HEK293T (cell line): ENCODE measurements around the gene PEX5.
"Not testable (repeated sequence)": the region's sequence is repeated elsewhere in the genome, so short reads cannot be mapped to it uniquely, and the experiment has no call there.

Experiments
- CTCF ChIA-PET: fragments of 350-600 bp; formaldehyde crosslinking; extraction: SDS; loops from one replicate; lab custom pipeline; 2021; ENCODE audit warnings: antibody characterized with exemption, inconsistent platforms; lab: Yijun Ruan, JAX
- POLR2A ChIA-PET: fragments of 350-600 bp; formaldehyde crosslinking; extraction: SDS; loops from one replicate; lab custom pipeline; 2020; ENCODE audit warnings: antibody characterized with exemption, inconsistent platforms; lab: Yijun Ruan, JAX
- DNase-seq: peaks from one replicate; pipeline ENCODE4 v3.0.0; 2012; ENCODE audit warnings: mixed read lengths; ENCODE audit errors: extremely low spot score
- ARNT ChIP-seq: fragments of 450-650 bp; IDR thresholded peaks from 2 replicates; pipeline ENCODE4 v1.6.1; 2017; ENCODE audit warnings: mild to moderate bottlenecking
- BHLHE40 ChIP-seq: fragments of 450-650 bp; IDR thresholded peaks from 2 replicates; pipeline ENCODE4 v1.6.1; 2016; ENCODE audit warnings: mild to moderate bottlenecking, moderate library complexity, borderline replicate concordance
- CTBP1 ChIP-seq: fragments of 450-650 bp; IDR thresholded peaks from 2 replicates; pipeline ENCODE4 v1.6.1; 2016; ENCODE audit warnings: borderline replicate concordance
- ELF4 ChIP-seq: fragments of 450-650 bp; IDR thresholded peaks from 2 replicates; pipeline ENCODE4 v1.6.1; 2017; ENCODE audit warnings: antibody characterized with exemption
- FOXA1 ChIP-seq: fragments of 450-650 bp; IDR thresholded peaks from 2 replicates; pipeline ENCODE4 v1.6.1; 2016; ENCODE audit warnings: mild to moderate bottlenecking
- FOXK2 ChIP-seq: fragments of 450-650 bp; IDR thresholded peaks from 2 replicates; pipeline ENCODE4 v1.6.1; 2016; ENCODE audit warnings: mild to moderate bottlenecking
- FOXM1 ChIP-seq: fragments of 450-650 bp; IDR thresholded peaks from 2 replicates; pipeline ENCODE4 v1.6.1; 2017; ENCODE audit warnings: mild to moderate bottlenecking, borderline replicate concordance
- HDGF ChIP-seq: fragments of 450-650 bp; IDR thresholded peaks from 2 replicates; pipeline ENCODE4 v1.6.1; 2017; ENCODE audit warnings: antibody characterized with exemption, borderline replicate concordance
- L3MBTL2 ChIP-seq: fragments of 450-650 bp; conservative IDR thresholded peaks from 2 replicates; pipeline ENCODE4 v1.6.1; 2016; ENCODE audit warnings: mild to moderate bottlenecking
- LEF1 ChIP-seq: fragments of 450-650 bp; IDR thresholded peaks from 2 replicates; pipeline ENCODE4 v1.6.1; 2017; ENCODE audit warnings: mild to moderate bottlenecking, borderline replicate concordance
- NFRKB ChIP-seq: fragments of 450-650 bp; IDR thresholded peaks from 2 replicates; pipeline ENCODE4 v1.6.1; 2016; ENCODE audit warnings: mild to moderate bottlenecking, moderate library complexity
- SP1 ChIP-seq: fragments of 450-650 bp; IDR thresholded peaks from 2 replicates; pipeline ENCODE4 v1.6.1; 2017
- SUZ12 ChIP-seq: fragments of 450-650 bp; IDR thresholded peaks from 2 replicates; pipeline ENCODE4 v1.6.1; 2016; ENCODE audit warnings: mild to moderate bottlenecking
- TARDBP ChIP-seq: fragments of 450-650 bp; IDR thresholded peaks from 2 replicates; pipeline ENCODE4 v1.6.1; 2016
- ZNF384 ChIP-seq: fragments of 450-650 bp; IDR thresholded peaks from 2 replicates; pipeline ENCODE4 v1.6.1; 2016
- TF ChIP-seq, protein P1 (sequence below): fragments of 450-650 bp; IDR thresholded peaks from 2 replicates; pipeline ENCODE4 v1.6.1; 2016

The PEX5 gene

GRCh38 chr12:7169951-7170350 lies 19.5 kb upstream of the PEX5 start:
- CTCF ChIA-PET = no interaction called here
- no peak for DNase-seq
- TF ChIP-seq FOXK2 = no peak
- TF ChIP-seq SUZ12 = no peak
- TF ChIP-seq TARDBP = no peak
- TF ChIP-seq ARNT = no peak
- no peak for TF ChIP-seq LEF1
- TF ChIP-seq CTBP1 = no peak
- TF ChIP-seq HDGF = no peak
- TF ChIP-seq, protein P1, sequence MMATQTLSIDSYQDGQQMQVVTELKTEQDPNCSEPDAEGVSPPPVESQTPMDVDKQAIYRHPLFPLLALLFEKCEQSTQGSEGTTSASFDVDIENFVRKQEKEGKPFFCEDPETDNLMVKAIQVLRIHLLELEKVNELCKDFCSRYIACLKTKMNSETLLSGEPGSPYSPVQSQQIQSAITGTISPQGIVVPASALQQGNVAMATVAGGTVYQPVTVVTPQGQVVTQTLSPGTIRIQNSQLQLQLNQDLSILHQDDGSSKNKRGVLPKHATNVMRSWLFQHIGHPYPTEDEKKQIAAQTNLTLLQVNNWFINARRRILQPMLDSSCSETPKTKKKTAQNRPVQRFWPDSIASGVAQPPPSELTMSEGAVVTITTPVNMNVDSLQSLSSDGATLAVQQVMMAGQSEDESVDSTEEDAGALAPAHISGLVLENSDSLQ = no peak
- TF ChIP-seq BHLHE40 = no peak
- TF ChIP-seq FOXA1 = no peak
- TF ChIP-seq L3MBTL2 = no peak
- TF ChIP-seq NFRKB = no peak
- TF ChIP-seq ZNF384 = no peak
- no peak for TF ChIP-seq SP1
- TF ChIP-seq ELF4 = no peak
- TF ChIP-seq FOXM1 = no peak
- POLR2A ChIA-PET = no interaction called here

- POLR2A ChIA-PET = no interaction called here
- DNase-seq = no peak
- TF ChIP-seq ELF4 = no peak
- TF ChIP-seq ZNF384 = no peak
- TF ChIP-seq SP1 = no peak
- no peak for TF ChIP-seq HDGF
- no peak for TF ChIP-seq L3MBTL2
- TF ChIP-seq TARDBP = no peak
- no peak for TF ChIP-seq CTBP1
- TF ChIP-seq FOXM1 = no peak
- no peak for TF ChIP-seq FOXA1
- TF ChIP-seq FOXK2 = no peak
- TF ChIP-seq, protein P1 = no peak
- CTCF ChIA-PET = no interaction called here
Observed at GRCh38 chr12:7171854-7172253, 17.6 kb upstream of the PEX5 start.

DNA sequence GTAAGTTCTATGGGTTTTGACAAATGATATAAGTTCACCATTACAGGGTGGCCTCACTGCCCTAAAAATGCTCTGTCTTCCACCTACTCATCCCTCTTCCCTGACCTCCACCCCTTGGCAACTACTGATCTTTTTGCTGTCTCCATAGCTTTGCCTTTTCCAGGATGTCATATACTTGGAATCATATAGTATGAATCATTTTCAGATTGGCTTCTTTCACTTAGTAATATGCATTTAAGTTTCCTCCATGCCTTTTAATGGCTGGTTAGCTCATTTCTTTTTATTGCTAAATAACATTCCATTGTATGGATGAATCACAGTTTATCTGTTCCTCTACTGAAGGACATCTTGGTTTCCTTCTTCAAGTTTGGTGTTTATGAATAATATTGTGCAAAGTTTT lies 14.0 kb upstream of the PEX5 start:
- DNase-seq = no peak
- CTCF ChIA-PET = interaction anchor here (1.1 kb wide), 1 partner anchor 62 kb away, joined by 4 read pairs; no protein-coding TSS in a partner anchor
- TF ChIP-seq LEF1 (no peak), BHLHE40 (no peak), HDGF (no peak), FOXK2 (no peak), ELF4 (no peak), ZNF384 (no peak), TARDBP (no peak), L3MBTL2 (no peak), ARNT (no peak), SUZ12 (no peak), CTBP1 (no peak), FOXA1 (no peak), NFRKB (no peak)
- TF ChIP-seq, protein P1 = no peak
- POLR2A ChIA-PET = interaction anchor here (1.8 kb wide), 1 partner anchor 13 kb away, joined by 4 read pairs; no protein-coding TSS in a partner anchor

GRCh38 chr12:7176595-7176994 lies 12.9 kb upstream of the PEX5 start:
- TF ChIP-seq FOXM1 (no peak), CTBP1 (no peak), ELF4 (no peak)
- CTCF ChIA-PET = no interaction called here
- DNase-seq = no peak
- POLR2A ChIA-PET = no interaction called here

- no peak for DNase-seq
- ChIA-PET POLR2A (no interaction called here), CTCF (no interaction called here)
- no peak for TF ChIP-seq NFRKB
- TF ChIP-seq BHLHE40 = no peak
- no peak for TF ChIP-seq HDGF
- no peak for TF ChIP-seq ARNT
- TF ChIP-seq, protein P1 = no peak
- no peak for TF ChIP-seq ZNF384
- no peak for TF ChIP-seq ELF4
- no peak for TF ChIP-seq L3MBTL2
- no peak for TF ChIP-seq TARDBP
- no peak for TF ChIP-seq SUZ12
- TF ChIP-seq CTBP1 = no peak
- no peak for TF ChIP-seq LEF1
- TF ChIP-seq FOXM1 = no peak
- no peak for TF ChIP-seq SP1
- TF ChIP-seq FOXA1 = no peak
- no peak for TF ChIP-seq FOXK2
Observed at GRCh38 chr12:7178481-7178880, 11.0 kb upstream of the PEX5 start.

DNA sequence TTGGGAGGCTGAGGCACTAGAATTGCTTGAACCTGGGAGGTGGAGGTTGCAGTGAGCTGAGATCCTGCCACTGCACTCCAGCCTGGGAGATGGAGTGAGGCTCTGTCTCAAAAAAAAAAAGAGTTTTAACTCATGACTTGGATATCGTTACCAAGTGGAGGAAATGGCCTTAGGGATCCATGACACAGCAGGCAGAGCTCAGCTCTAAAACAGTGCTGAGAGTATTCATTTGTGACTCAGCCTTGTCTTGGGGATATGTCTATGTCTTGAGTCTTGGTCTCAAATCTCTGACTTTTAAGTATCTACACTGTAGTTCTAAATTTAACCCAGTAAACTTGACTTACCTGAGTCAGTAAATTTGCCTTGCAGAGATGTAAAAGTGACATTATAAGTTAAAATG lies 8.8 kb upstream of the PEX5 start:
- no peak for DNase-seq
- ChIA-PET POLR2A (no interaction called here), CTCF (no interaction called here)
- TF ChIP-seq SUZ12 (no peak), ARNT (no peak), FOXA1 (no peak), HDGF (no peak), LEF1 (no peak), CTBP1 (no peak), NFRKB (no peak), L3MBTL2 (no peak), FOXK2 (no peak), ZNF384 (no peak), FOXM1 (no peak), SP1 (no peak), TARDBP (no peak), ELF4 (no peak), BHLHE40 (no peak)
- TF ChIP-seq, protein P1 = no peak

GRCh38 chr12:7186058-7186457 lies 3.4 kb upstream of the PEX5 start:
- POLR2A ChIA-PET, CTCF ChIA-PET, DNase-seq: not testable (repeated sequence)
